Measurements from ENCODE around the gene ARHGAP4.

ARHGAP4 gene

DNA sequence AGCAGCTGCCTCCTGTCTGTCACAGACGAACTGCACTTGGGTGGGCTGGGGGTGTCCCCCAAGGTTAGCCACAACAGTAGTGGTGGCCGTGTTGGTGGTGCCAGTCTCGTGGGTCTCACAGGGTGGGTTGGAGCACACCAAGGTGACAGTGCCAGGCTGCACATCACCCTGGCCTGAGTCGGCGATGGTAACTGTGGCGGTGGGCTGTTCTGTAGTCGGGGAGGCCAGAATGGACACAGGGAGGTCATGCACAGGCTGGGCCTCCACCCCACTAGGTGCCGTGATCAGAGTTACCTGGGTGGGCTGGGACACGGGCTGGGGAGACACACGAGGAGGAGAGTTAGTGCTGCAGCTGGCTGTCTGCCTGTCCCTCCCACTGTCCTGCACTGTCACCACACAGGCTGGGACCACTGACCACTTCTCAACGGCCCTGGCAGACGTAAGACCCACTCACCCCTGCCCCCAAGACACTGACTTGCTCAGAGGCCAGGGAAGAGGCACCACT, 29.2 kb upstream of the ARHGAP4 start:
- TF ChIP-seq, protein P1, sequence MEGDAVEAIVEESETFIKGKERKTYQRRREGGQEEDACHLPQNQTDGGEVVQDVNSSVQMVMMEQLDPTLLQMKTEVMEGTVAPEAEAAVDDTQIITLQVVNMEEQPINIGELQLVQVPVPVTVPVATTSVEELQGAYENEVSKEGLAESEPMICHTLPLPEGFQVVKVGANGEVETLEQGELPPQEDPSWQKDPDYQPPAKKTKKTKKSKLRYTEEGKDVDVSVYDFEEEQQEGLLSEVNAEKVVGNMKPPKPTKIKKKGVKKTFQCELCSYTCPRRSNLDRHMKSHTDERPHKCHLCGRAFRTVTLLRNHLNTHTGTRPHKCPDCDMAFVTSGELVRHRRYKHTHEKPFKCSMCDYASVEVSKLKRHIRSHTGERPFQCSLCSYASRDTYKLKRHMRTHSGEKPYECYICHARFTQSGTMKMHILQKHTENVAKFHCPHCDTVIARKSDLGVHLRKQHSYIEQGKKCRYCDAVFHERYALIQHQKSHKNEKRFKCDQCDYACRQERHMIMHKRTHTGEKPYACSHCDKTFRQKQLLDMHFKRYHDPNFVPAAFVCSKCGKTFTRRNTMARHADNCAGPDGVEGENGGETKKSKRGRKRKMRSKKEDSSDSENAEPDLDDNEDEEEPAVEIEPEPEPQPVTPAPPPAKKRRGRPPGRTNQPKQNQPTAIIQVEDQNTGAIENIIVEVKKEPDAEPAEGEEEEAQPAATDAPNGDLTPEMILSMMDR (IDR thresholded peaks at IDR 0.05): no peak
- no peak overlapping the region for H3K4me3 ChIP-seq
- H3K4me1 ChIP-seq: peaks cover 0 to 15% (median 10%) of the 10 kb centered on the region in 4 donors
- peaks cover 25 to 94% (median 91%) of the 10 kb centered on the region in 3 donors for H3K36me3 ChIP-seq
- peak overlapping the region in 1 of 2 donors; percentile 12 for H3K27ac ChIP-seq
- intact Hi-C loops (cut with DNase I; ENCODE audit: low total_unique reads): loop anchor here (10.0 kb wide), 1 partner anchor 1000 kb away; no protein-coding TSS in a partner anchor
- no peaks in the 10 kb centered on the region for H3K27me3 ChIP-seq
- H3K9me3 ChIP-seq: no peaks in the 10 kb centered on the region
- DNase-seq: no peak

DNA sequence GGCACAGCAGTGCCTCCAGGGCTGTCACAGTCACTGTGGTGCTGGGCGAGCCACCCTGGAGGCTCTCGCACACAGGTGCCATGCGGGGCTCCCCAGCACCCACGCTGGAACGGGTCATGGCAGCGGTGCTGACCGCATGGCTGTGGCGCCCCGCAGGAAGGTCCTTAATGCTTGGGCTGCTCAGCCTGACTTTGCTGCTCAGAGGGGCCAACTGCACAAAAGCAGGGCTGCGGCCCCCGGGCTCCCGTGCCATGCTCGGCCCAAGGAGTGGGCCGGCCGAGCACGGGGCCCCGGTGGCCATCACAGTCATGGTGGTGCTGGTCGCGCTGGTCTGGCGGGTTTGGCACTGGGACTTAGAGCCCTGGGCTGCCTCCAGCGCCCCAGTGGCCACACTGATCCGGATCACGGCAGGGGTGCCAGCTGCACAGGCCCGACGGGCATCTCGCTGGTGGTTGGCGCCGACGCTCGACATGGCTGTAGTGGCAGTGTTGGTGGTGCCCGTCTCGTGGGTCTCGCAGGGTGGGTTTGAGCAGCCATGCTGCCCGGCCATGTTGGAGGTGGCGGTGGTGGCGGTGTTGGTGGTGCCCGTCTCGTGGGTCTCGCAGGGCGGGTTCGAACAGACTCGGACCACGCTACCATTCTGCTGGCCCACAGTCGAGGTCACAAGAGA, 28.6 kb upstream of the ARHGAP4 start:
- Histone ChIP-seq H3K27ac (peak overlapping the region; percentile 85 to 88), H3K27me3 (no peaks in the 10 kb centered on the region), H3K4me3 (peak overlapping the region in 1 of 2 donors; percentile 39), H3K4me1 (peaks cover 0 to 15% (median 10%) of the 10 kb centered on the region in 4 donors), H3K9me3 (no peaks in the 10 kb centered on the region), H3K36me3 (peaks cover 19 to 94% (median 90%) of the 10 kb centered on the region in 3 donors)
- TF ChIP-seq, protein P1 (IDR thresholded peaks at IDR 0.05): no peak
- intact Hi-C loops (cut with DNase I; ENCODE audit: low total_unique reads): loop anchor here (5.0 to 10.0 kb wide), 2 partner anchors 187 to 1000 kb away; no protein-coding TSS in a partner anchor
- DNase-seq: no peak

DNA sequence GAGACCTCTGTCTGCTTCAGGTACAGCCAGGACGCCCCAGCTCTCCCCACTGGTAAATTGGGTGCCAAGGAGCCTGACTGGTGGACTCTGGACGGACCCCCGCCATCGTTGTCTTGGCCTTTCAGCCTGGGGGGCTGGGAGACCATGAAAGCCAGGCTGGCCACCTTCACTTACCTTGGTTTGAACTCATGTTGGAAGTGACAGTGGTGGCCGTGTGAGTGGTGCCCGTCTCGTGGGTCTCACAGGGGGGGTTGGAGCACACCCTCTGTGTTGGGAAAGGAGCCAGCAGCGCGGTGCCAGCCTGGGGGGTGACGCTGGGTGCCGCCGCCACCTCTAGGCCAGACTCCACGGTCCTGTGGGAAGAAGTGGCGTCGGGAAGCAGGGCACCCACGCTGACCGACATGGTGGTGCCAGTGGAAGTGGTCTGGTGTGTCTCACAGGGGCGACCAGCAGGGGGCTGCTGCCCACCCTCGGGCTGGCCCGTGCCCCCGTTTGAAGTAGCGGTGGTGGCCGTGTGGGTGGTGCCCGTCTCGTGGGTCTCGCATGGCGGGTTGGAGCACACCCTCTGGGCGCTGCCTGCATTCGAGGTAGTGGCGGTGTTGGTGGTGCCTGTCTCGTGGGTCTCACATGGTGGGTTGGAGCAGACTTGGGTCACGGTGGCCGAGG, 28.0 kb upstream of the ARHGAP4 start:
- Histone ChIP-seq H3K36me3 (peaks cover 16 to 94% (median 89%) of the 10 kb centered on the region in 3 donors), H3K27me3 (no peaks in the 10 kb centered on the region), H3K27ac (peak overlapping the region; percentile 85 to 88), H3K4me3 (peak overlapping the region; percentile 12 to 39), H3K4me1 (peaks cover 0 to 15% (median 10%) of the 10 kb centered on the region in 4 donors), H3K9me3 (no peaks in the 10 kb centered on the region)
- no peak for DNase-seq
- intact Hi-C loops (cut with DNase I; ENCODE audit: low total_unique reads): loop anchor here (5.0 to 10.0 kb wide), 2 partner anchors 187 to 999 kb away; no protein-coding TSS in a partner anchor
- TF ChIP-seq, protein P1 (IDR thresholded peaks at IDR 0.05): no peak

DNA sequence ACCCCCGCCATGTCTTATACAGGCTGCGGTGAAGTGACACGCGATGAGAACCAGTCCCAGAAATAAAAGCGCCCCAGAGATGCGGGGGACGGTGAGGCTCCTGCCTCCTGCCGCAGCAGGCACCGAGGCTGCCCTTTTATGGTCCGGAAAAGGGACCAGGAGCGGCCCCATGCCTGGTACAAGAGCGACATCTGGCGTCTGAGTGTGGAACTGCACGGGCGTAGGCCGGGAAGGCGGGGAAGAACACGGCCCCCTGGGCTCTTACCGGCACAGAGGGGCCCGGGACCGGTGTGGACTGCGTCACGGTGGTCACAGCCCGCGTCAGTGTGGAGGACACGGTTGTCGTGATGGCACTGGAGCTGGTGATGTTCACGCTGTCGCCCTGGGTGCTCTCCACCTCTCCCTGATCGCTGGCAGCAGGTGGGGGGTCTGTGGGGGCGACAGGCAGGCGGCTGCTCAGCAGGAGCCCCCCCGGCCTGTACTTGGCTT, 27.3 kb upstream of the ARHGAP4 start:
- Histone ChIP-seq H3K4me1 (peaks cover 0 to 15% (median 10%) of the 10 kb centered on the region in 4 donors), H3K4me3 (peak overlapping the region; percentile 12 to 39), H3K36me3 (peaks cover 16 to 94% (median 87%) of the 10 kb centered on the region in 3 donors), H3K27ac (peak overlapping the region; percentile 85 to 88), H3K9me3 (no peaks in the 10 kb centered on the region), H3K27me3 (no peaks in the 10 kb centered on the region)
- TF ChIP-seq, protein P1 (IDR thresholded peaks at IDR 0.05): peak; percentile 94 to 95
- intact Hi-C loops (cut with DNase I; ENCODE audit: low total_unique reads): loop anchor here (5.0 to 10.0 kb wide), 2 partner anchors 186 to 999 kb away; no protein-coding TSS in a partner anchor
- peak; percentile 56 to 83 for DNase-seq

DNA sequence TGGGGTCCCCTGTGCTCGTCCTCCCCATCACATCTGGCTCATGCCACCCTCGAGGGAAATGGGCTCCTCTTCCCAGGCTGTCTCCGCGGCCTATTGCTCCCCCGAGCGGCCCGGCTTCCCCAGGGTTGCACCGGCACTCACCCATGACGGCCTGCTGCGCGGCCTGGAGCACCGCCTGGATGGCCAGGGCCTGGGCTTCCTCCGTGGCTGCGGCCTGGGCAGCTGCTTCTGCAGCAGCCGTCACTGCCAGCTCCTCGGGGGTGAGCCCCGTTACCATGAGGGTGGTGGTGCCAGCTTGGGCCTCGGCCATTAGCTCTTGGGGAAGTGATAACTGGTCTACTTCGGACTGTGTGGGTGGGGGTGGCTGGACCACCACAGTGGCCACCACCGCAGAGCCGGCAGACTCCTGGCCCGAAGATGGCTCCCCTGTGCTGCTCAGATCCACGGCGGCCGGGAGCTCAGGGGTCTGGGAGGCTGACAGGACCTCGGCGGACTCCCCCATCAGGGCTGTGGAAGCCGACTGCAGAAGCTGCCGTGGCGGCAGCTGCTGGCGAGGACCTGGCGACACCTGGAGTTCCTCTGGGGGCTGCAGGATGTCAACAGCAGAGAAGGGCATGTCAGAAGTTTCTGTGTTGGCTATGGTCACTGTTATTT, 26.4 kb upstream of the ARHGAP4 start:
- H3K27me3 ChIP-seq: no peaks in the 10 kb centered on the region
- intact Hi-C loops (cut with DNase I; ENCODE audit: low total_unique reads): loop anchor here (5.0 to 10.0 kb wide), 2 partner anchors 185 to 998 kb away; no protein-coding TSS in a partner anchor
- peaks cover 16 to 86% (median 82%) of the 10 kb centered on the region in 3 donors for H3K36me3 ChIP-seq

More for the DNA sequence above, 26.4 kb upstream of the ARHGAP4 start:
- no peak overlapping the region for H3K4me3 ChIP-seq
- H3K9me3 ChIP-seq: no peaks in the 10 kb centered on the region
- TF ChIP-seq, protein P1 (IDR thresholded peaks at IDR 0.05): no peak
- H3K27ac ChIP-seq: peak overlapping the region; percentile 85 to 88
- peaks cover 0 to 15% (median 10%) of the 10 kb centered on the region in 4 donors for H3K4me1 ChIP-seq
- no peak for DNase-seq
